ENCODE measurements around the gene PMM2. TPM values are rescaled to one million over a fixed set of nuclear protein-coding genes. Genes with fewer than 3 reads are reported as not detected.

Gene PMM2
- total and polyA plus RNA-seq, 2 donors (not counting 1 experiment from before 2014, with no cell fraction given): 15.8 to 47.5 TPM

GRCh38 chr16:8893976-8894690, 96.5 kb downstream of the PMM2 start:
- POLR2A ChIA-PET: no interaction called here
- Histone ChIP-seq H3K27ac (ENCODE audit: low read length in 2 of 2) (no peak overlapping the region), H3K4me2 (replicated peaks; ENCODE audit: low read depth, low read length, poor library complexity, severe bottlenecking) (no peak overlapping the region), H3K4me3 (ENCODE audit: control extremely low read depth in 1 of 5, extremely low read depth in 1 of 5, insufficient read depth in 1 of 5, low read depth in 2 of 5, low read length in 4 of 5) (no peak overlapping the region), H3K9ac (ENCODE audit: low read length) (no peak overlapping the region), H2AFZ (ENCODE audit: insufficient read depth, low read depth, low read length, poor library complexity, severe bottlenecking) (no peak overlapping the region), H3K9me3 (ENCODE audit: control extremely low read depth in 1 of 3, control insufficient read depth in 2 of 3, insufficient read depth in 1 of 3, low read length in 2 of 3) (peaks cover 0 to 3% (median 0%) of the 10 kb centered on the region in 3 donors), H4K20me1 (ENCODE audit: control insufficient read depth, insufficient read depth, low read length, poor library complexity, severe bottlenecking) (peaks cover 78% of the 10 kb centered on the region), H3K36me3 (replicated peaks in 1 of 2; ENCODE audit: control extremely low read depth in 1 of 2, control insufficient read depth in 1 of 2, extremely low read depth in 1 of 2, insufficient read depth in 2 of 2, low read length in 1 of 2) (peaks cover 2 to 75% of the 10 kb centered on the region in 2 experiments), H3K79me2 (ENCODE audit: control insufficient read depth, insufficient read depth, low read length) (peaks cover 12% of the 10 kb centered on the region), H3K27me3 (replicated peaks in 1 of 4; ENCODE audit: control extremely low read depth in 1 of 4, control insufficient read depth in 3 of 4, insufficient read depth in 4 of 4, low read length in 3 of 4) (no peaks in the 10 kb centered on the region), H3K4me1 (ENCODE audit: control insufficient read depth in 2 of 2, insufficient read depth in 2 of 2, low read length in 2 of 2) (peaks cover 18 to 40% of the 10 kb centered on the region in 2 donors)
- DNase-seq (no peak), ATAC-seq (ENCODE audit: low read depth) (no peak)
- Mint-ChIP-seq H3K27ac (no peak overlapping the region), H3K4me3 (no peak overlapping the region), H3K27me3 (no peaks in the 10 kb centered on the region), H3K4me1 (peaks cover 36% of the 10 kb centered on the region), H3K9me3 (ENCODE audit: insufficient read depth) (peaks cover 3% of the 10 kb centered on the region)
- 86% methylated on average over 9 of the region's 14 CpGs for WGBS (ENCODE audit: insufficient coverage)
- intact Hi-C loops (cut with micrococcal nuclease): loop anchor here (5.0 kb wide), 3 partner anchors 272 to 1983 kb away; partner anchors contain the start of genes CIITA, GRIN2A and METTL22
- CTCF ChIA-PET: interaction anchor here (1.5 to 4.0 kb wide), 4 partner anchors 21 to 240 kb away, joined by 4 to 24 read pairs (median 16); no protein-coding TSS in a partner anchor
- TF ChIP-seq CTCF (IDR thresholded peaks at IDR 0.05): no peak
- TF ChIP-seq EZH2 (IDR thresholded peaks at IDR 0.05; ENCODE audit: borderline replicate concordance, insufficient read depth, low read depth, low read length, poor library complexity, severe bottlenecking): no peak

DNA sequence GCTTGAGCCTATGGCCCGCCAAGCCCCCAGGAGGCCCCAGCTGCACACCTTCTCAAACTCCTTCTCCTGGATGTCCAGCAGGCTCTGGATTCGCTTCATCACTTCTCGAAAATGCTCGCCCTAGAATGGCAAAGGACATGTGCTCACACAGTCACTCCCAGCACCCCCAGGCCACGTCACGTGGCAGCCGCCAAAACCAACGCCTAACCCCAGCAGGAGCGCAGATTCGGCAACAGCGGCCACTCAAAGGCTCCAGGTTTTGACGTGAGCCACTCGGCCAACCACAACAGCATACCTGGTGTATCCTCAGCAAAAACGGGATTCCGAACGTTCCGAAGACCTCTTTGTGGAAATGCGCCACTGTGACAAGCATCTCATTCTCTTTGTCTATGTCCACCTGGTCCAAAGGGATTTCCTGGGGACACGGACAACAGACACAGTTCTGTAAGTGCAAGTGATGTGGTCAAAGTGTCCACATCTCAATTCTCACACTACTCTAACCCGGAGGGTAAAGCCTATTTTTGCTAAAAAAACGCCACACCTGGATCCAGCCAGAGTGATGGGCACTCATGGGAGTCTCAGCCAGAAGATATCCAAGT, 97.2 kb downstream of the PMM2 start:
- no peak for ATAC-seq (ENCODE audit: low read depth)
- TF ChIP-seq CTCF (IDR thresholded peaks at IDR 0.05): no peak
- no peak for TF ChIP-seq EZH2 (IDR thresholded peaks at IDR 0.05; ENCODE audit: borderline replicate concordance, insufficient read depth, low read depth, low read length, poor library complexity, severe bottlenecking)
- no peak overlapping the region for H3K27ac Mint-ChIP-seq
- Histone ChIP-seq H4K20me1 (ENCODE audit: control insufficient read depth, insufficient read depth, low read length, poor library complexity, severe bottlenecking) (peaks cover 71% of the 10 kb centered on the region), H3K79me2 (ENCODE audit: control insufficient read depth, insufficient read depth, low read length) (peaks cover 12% of the 10 kb centered on the region), H3K36me3 (replicated peaks in 1 of 2; ENCODE audit: control extremely low read depth in 1 of 2, control insufficient read depth in 1 of 2, extremely low read depth in 1 of 2, insufficient read depth in 2 of 2, low read length in 1 of 2) (peaks cover 2 to 79% of the 10 kb centered on the region in 2 experiments), H3K4me3 (ENCODE audit: control extremely low read depth in 1 of 5, extremely low read depth in 1 of 5, insufficient read depth in 1 of 5, low read depth in 2 of 5, low read length in 4 of 5) (no peak overlapping the region), H3K9ac (ENCODE audit: low read length) (no peak overlapping the region), H3K27me3 (replicated peaks in 1 of 4; ENCODE audit: control extremely low read depth in 1 of 4, control insufficient read depth in 3 of 4, insufficient read depth in 4 of 4, low read length in 3 of 4) (no peaks in the 10 kb centered on the region), H3K27ac (ENCODE audit: low read length in 2 of 2) (no peak overlapping the region), H3K9me3 (ENCODE audit: control extremely low read depth in 1 of 3, control insufficient read depth in 2 of 3, insufficient read depth in 1 of 3, low read length in 2 of 3) (peaks cover 0 to 3% (median 0%) of the 10 kb centered on the region in 3 donors), H3K4me2 (replicated peaks; ENCODE audit: low read depth, low read length, poor library complexity, severe bottlenecking) (no peak overlapping the region), H3K4me1 (ENCODE audit: control insufficient read depth in 2 of 2, insufficient read depth in 2 of 2, low read length in 2 of 2) (peaks cover 18 to 40% of the 10 kb centered on the region in 2 donors), H2AFZ (ENCODE audit: insufficient read depth, low read depth, low read length, poor library complexity, severe bottlenecking) (no peak overlapping the region)
- CTCF ChIA-PET: interaction anchor here (1.5 to 3.8 kb wide), 3 partner anchors 22 to 240 kb away, joined by 4 to 18 read pairs (median 13); no protein-coding TSS in a partner anchor
- H3K9me3 Mint-ChIP-seq (ENCODE audit: insufficient read depth): peaks cover 3% of the 10 kb centered on the region
- DNase-seq: no peak
- H3K27me3 Mint-ChIP-seq: no peaks in the 10 kb centered on the region
- WGBS (ENCODE audit: insufficient coverage): 96% methylated on average over 20 of the region's 21 CpGs
- POLR2A ChIA-PET: no interaction called here
- H3K4me1 Mint-ChIP-seq: peaks cover 36% of the 10 kb centered on the region
- no peak overlapping the region for H3K4me3 Mint-ChIP-seq
- intact Hi-C loops (cut with micrococcal nuclease): loop anchor here (5.0 kb wide), 3 partner anchors 273 to 1982 kb away; partner anchors contain the start of genes CIITA, GRIN2A and METTL22

Measured in B cell (primary cell).